NCI-H510A treated with DMSO at 0.1 percent for 48 hours (cell line): ENCODE data around the gene USP49.
"Not testable (repeated sequence)": the region's sequence is repeated elsewhere in the genome, so short reads cannot be mapped to it uniquely, and the experiment has no call there.

ENCODE experiments used
- DNase-seq: peaks from one replicate; lab custom pipeline; 2025; lab: John Stamatoyannopoulos, UW

USP49 gene

GRCh38 chr6:41895300-41896233, at the start of gene USP49:
Gene USP49, minus strand, starts transcription at chr6:41895375. Its CDS starts 88,392 bp downstream, at chr6:41806983.
- peak; percentile 90 for DNase-seq

- no peak for DNase-seq
Measured at GRCh38 chr6:41943456-41943855, 48.3 kb upstream of the USP49 start.

GRCh38 chr6:41942882-41943281, 47.7 kb upstream of the USP49 start:
- not testable (repeated sequence) for DNase-seq

GRCh38 chr6:41942067-41942851, 47.1 kb upstream of the USP49 start:
- DNase-seq: no peak

- DNase-seq: peak; percentile 96
Measured at GRCh38 chr6:41941280-41942066, 46.3 kb upstream of the USP49 start, which contains the start of gene CCND3. Gene CCND3, minus strand, starts transcription at chr6:41941808. Its CDS starts 159 bp downstream, at chr6:41941649.

GRCh38 chr6:41940759-41941279, 45.6 kb upstream of the USP49 start:
- DNase-seq: peak; percentile 47

- DNase-seq: no peak
Measured at GRCh38 chr6:41939848-41940758, 44.9 kb upstream of the USP49 start.

GRCh38 chr6:41939176-41939847, 44.1 kb upstream of the USP49 start:
- no peak for DNase-seq

- no peak for DNase-seq
Measured at GRCh38 chr6:41938590-41939175, 43.5 kb upstream of the USP49 start.

- no peak for DNase-seq
Measured at GRCh38 chr6:41937861-41938574, 42.8 kb upstream of the USP49 start.

GRCh38 chr6:41937472-41937860, 42.3 kb upstream of the USP49 start:
- no peak for DNase-seq

GRCh38 chr6:41936073-41936837, 41.1 kb upstream of the USP49 start:
- DNase-seq: peak; percentile 85

- no peak for DNase-seq
Measured at GRCh38 chr6:41935685-41936072, 40.5 kb upstream of the USP49 start.

- DNase-seq: no peak
Measured at GRCh38 chr6:41935193-41935574, 40.0 kb upstream of the USP49 start.

GRCh38 chr6:41934278-41935192, 39.4 kb upstream of the USP49 start:
- no peak for DNase-seq

- DNase-seq: no peak
Measured at GRCh38 chr6:41932378-41932777, 37.2 kb upstream of the USP49 start.

GRCh38 chr6:41931792-41932191, 36.6 kb upstream of the USP49 start:
- DNase-seq: no peak
